Psoas muscle (tissue), 8 donors: Measurements from ENCODE around the gene CXCL5. TPM values are rescaled to one million over a fixed set of nuclear protein-coding genes. Genes with fewer than 3 reads are reported as not detected.

ENCODE experiments used
- ATAC-seq, 4 donors: fragments of 200-7000 bp; cut with Tn5 transposase; one replicate each; pipeline ENCODE4 v1.9.1; 2020; ENCODE audit warnings: moderate library complexity in 3 of 4, mild to moderate bottlenecking in 2 of 4
- DNase-seq, 2 donors: peaks; one replicate each; pipeline ENCODE4 v3.0.0-alpha.2; 2020
- H3K27ac ChIP-seq: fragments of 200-600 bp; one replicate; pipeline ENCODE4 v1.8.0; 2022
- H3K27me3 ChIP-seq, 3 donors: fragments of 200-600 bp in 1 of 3; one replicate each; pipeline versions ENCODE4 v1.6.1 to v1.8.0; 2013 to 2022; ENCODE audit warnings: low read length in 2 of 3, mild to moderate bottlenecking in 2 of 3, moderate library complexity in 1 of 3; ENCODE audit not compliant: insufficient read depth in 3 of 3
- H3K36me3 ChIP-seq, 2 donors: fragments of 200-600 bp in 1 of 2; one replicate each; pipeline versions ENCODE4 v1.6.1 to v1.8.0; 2013 to 2022; ENCODE audit warnings: low read depth in 1 of 2, mild to moderate bottlenecking in 1 of 2, moderate library complexity in 1 of 2; ENCODE audit not compliant: insufficient read depth in 1 of 2
- H3K4me1 ChIP-seq: fragments of 200-600 bp; one replicate; pipeline ENCODE4 v1.8.0; 2022
- H3K4me3 ChIP-seq: fragments of 200-600 bp; one replicate; pipeline ENCODE4 v1.8.0; 2022; ENCODE audit warnings: mild to moderate bottlenecking
- H3K9me3 ChIP-seq: fragments of 200-600 bp; one replicate; pipeline ENCODE4 v1.8.0; 2022
- WGBS, 3 donors: extraction: QIAGEN DNeasy Blood & Tissue Kit; methylation state at CpG; one replicate each; pipeline versions ENCODE4 v1.1.6 to v1.1.7; 2013; 5-methylcytosine and 5-hydroxymethylcytosine counted together
- intact Hi-C, 2 donors: fragments of 100-400 bp; cut with DNase I; formaldehyde crosslinking; loops; one replicate each; pipeline versions ENCODE4 v1.11.0 to v1.14.2; 2022
- polyA plus RNA-seq, 3 donors: library from polyadenylated mRNA; stranded (reverse); fragments of 200-250 nt; gene quantifications; one replicate each; pipeline ENCODE4 v1.2.3, GENCODE V29; 2013
- total RNA-seq, 4 donors: library from RNA; stranded (reverse); fragmentation: NEBNext Ultra II Directional in 2 of 4; extraction: Animal tissue kit (Norgen Biotek cat#: 25700) in 2 of 4; gene quantifications; one replicate each; pipeline versions ENCODE4 v1.2.1 to v1.2.4, GENCODE V29; 2021 to 2023
- TF ChIP-seq, protein P1 (sequence below): fragments of 200-600 bp; IDR thresholded peaks from one replicate; pipeline ENCODE4 v1.8.0; 2022; ENCODE audit warnings: antibody characterized with exemption
- donor health status: healthy with polysubstance abuse.
- donor health status: DM: no; HTN: no; CAD: no; lungs with moderate emphysema.
- donor health status: Bipolar disorder and iron deficiency.
- donor health status: healthy.
- donor health status: DM: yes; HTN: yes; CAD: no.
- donor health status: DM: no; HTN: no; CAD: no.
- donor health status: DM: no; HTN: no; CAD: no.
- donor health status: DM: yes; HTN: yes; CAD: no.

CXCL5 gene
- total and polyA plus RNA-seq, 7 donors = 0.03 to 0.52 (median 0.08) TPM

DNA sequence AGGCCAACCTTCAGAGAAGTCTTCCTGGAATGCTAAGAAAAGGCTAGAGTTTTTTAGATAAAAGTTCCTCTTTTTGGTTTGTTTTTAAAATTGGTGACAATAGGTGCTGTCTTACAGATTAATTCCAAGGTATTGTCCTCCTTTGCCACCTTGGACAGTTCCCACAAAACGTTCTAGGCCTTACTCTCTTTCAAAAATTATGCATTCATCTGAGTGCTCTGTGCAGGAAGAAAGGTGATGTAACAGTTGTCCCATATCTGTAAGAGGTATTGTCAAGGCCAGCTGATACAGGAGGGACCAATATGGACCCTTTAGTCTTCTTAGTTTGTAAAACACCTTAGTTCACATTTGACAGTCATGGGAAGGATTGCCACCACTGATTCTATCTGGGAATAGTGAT lies 15.9 kb upstream of the CXCL5 start:
- Histone ChIP-seq H3K36me3 (no peaks in the 10 kb centered on the region), H3K4me1 (no peaks in the 10 kb centered on the region), H3K27me3 (no peaks in the 10 kb centered on the region), H3K27ac (no peak overlapping the region), H3K9me3 (no peaks in the 10 kb centered on the region), H3K4me3 (no peak overlapping the region)
- intact Hi-C loops = no loop called here
- no peak for DNase-seq
- no peak for ATAC-seq
- 12 to 21% (median 15%) methylated on average over 1 of the region's 1 CpG for WGBS, 3 donors
- TF ChIP-seq, protein P1, sequence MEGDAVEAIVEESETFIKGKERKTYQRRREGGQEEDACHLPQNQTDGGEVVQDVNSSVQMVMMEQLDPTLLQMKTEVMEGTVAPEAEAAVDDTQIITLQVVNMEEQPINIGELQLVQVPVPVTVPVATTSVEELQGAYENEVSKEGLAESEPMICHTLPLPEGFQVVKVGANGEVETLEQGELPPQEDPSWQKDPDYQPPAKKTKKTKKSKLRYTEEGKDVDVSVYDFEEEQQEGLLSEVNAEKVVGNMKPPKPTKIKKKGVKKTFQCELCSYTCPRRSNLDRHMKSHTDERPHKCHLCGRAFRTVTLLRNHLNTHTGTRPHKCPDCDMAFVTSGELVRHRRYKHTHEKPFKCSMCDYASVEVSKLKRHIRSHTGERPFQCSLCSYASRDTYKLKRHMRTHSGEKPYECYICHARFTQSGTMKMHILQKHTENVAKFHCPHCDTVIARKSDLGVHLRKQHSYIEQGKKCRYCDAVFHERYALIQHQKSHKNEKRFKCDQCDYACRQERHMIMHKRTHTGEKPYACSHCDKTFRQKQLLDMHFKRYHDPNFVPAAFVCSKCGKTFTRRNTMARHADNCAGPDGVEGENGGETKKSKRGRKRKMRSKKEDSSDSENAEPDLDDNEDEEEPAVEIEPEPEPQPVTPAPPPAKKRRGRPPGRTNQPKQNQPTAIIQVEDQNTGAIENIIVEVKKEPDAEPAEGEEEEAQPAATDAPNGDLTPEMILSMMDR = no peak

DNA sequence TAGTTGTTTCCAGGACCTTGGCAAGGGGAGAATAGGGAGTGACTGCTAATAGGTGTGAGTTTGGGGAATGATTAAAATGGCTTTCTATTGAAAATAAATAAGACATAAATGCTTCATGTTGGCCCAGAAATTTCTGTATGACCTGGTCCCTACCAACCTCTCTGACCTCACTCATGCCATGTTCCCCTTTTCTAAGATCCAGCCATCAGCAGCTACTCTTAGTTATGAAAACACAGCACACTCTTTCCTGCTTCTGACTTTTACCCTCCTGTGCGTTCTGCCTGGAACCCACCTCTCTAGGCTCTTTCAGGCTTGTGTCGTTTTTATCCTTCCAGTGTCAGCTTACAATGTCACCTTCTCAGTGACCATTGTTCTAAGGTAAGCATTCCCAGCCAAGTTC lies 14.8 kb upstream of the CXCL5 start:
- H3K27ac ChIP-seq = no peak overlapping the region
- no peaks in the 10 kb centered on the region for H3K4me1 ChIP-seq
- no peaks in the 10 kb centered on the region for H3K9me3 ChIP-seq
- H3K27me3 ChIP-seq = no peaks in the 10 kb centered on the region
- no peak for ATAC-seq
- H3K36me3 ChIP-seq = no peaks in the 10 kb centered on the region
- WGBS, 3 donors = 51 to 69% (median 56%) methylated on average over 2 of the region's 2 CpGs
- TF ChIP-seq, protein P1 = no peak
- DNase-seq = no peak
- intact Hi-C loops = no loop called here
- no peak overlapping the region for H3K4me3 ChIP-seq

DNA sequence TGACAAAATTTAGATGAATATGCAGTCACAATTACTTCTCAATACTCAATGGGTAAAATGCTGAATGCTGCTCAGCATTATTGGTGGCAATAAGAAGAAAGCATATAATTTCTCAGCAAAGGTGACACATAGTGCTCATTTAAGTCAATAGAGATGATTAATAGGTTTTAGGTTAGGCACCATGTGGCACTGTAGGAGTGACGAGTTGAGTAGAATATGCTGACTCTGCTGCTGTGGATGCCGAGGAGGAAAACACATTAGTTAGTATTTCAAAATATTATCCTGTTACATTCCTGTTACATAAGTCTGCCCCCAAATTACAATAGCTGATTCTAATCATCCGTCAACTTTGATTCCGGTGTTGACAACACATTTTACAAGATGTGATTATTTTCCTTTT lies 13.7 kb upstream of the CXCL5 start:
- Histone ChIP-seq H3K4me1 (no peaks in the 10 kb centered on the region), H3K9me3 (no peaks in the 10 kb centered on the region), H3K27me3 (no peaks in the 10 kb centered on the region), H3K27ac (no peak overlapping the region), H3K4me3 (no peak overlapping the region), H3K36me3 (no peaks in the 10 kb centered on the region)
- TF ChIP-seq, protein P1 = no peak
- intact Hi-C loops = no loop called here
- 74 to 75% (median 74%) methylated on average over 4 of the region's 4 CpGs for WGBS, 3 donors
- DNase-seq (no peak), ATAC-seq (no peak)

DNA sequence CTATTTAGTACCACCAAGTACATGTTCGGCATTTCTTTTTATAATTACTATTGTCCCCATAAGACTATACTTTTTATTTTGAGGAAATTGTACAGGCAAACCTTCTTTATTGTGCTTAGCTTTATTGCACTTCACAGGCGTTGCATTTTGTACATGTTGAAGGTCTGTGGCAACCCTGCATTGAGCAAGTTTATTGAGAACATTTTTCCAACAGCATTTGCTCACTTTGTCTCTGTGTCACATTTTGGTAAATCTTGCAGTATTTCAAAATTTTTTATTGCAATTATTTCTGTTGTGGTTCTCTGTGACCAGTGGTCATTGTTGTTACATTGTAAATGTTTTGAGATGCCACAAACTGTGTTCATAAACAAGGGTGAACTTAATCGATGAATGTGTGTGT lies 10.8 kb upstream of the CXCL5 start:
- H3K27ac ChIP-seq = no peak overlapping the region
- no peaks in the 10 kb centered on the region for H3K27me3 ChIP-seq
- DNase-seq = no peak
- intact Hi-C loops = no loop called here
- H3K36me3 ChIP-seq = no peaks in the 10 kb centered on the region
- ATAC-seq = no peak
- WGBS, 3 donors = 87 to 96% (median 89%) methylated on average over 3 of the region's 3 CpGs
- TF ChIP-seq, protein P1 = no peak
- H3K4me3 ChIP-seq = no peak overlapping the region
- H3K4me1 ChIP-seq = no peaks in the 10 kb centered on the region
- H3K9me3 ChIP-seq = no peaks in the 10 kb centered on the region

DNA sequence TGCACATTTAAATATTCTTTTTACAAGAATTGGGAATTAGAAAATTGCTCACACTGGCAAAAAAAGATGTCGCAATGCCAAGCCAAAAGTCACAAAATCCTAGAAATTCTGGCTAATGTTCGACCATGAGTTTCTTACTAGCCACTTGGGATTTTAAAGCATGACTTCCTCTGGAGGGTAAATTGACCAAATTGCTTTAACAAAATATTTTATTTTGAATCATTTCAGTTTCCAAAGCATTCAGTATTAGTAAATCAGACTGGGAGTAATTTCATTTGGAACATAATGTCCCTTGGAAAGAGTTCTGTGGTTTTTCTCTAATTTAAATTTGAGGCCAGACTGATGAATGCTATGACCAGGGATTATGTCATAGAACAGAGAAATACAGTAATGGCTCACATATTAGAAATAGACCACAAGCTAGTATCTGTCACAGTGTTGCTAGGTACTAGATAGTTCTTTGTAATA lies 7.6 kb upstream of the CXCL5 start:
- TF ChIP-seq, protein P1 = no peak
- no peak overlapping the region for H3K27ac ChIP-seq
- intact Hi-C loops = no loop called here
- no peaks in the 10 kb centered on the region for H3K36me3 ChIP-seq
- no peaks in the 10 kb centered on the region for H3K9me3 ChIP-seq
- H3K4me1 ChIP-seq = no peaks in the 10 kb centered on the region
- H3K4me3 ChIP-seq = no peak overlapping the region
- no peaks in the 10 kb centered on the region for H3K27me3 ChIP-seq
- no peak for DNase-seq
- WGBS, 3 donors = 16 to 28% (median 20%) methylated on average over 2 of the region's 2 CpGs
- no peak for ATAC-seq
